ENCODE measurements around the gene KRTAP10-9. TPM values are rescaled to one million over a fixed set of nuclear protein-coding genes. Genes with fewer than 3 reads are reported as not detected.
"Not testable (repeated sequence)": the region's sequence is repeated elsewhere in the genome, so short reads cannot be mapped to it uniquely, and the experiment has no call there.

KRTAP10-9 gene
- total RNA-seq, 1 donor from 2014 or later = not detected

GRCh38 chr21:44619886-44620285 is 7.0 kb upstream of the KRTAP10-9 start:
- H3K36me3 ChIP-seq = no peaks in the 10 kb centered on the region
- H3K4me1 ChIP-seq = no peaks in the 10 kb centered on the region
- TF ChIP-seq POLR2A (IDR thresholded peaks at IDR 0.05) = no peak
- TF ChIP-seq CTCF (IDR thresholded peaks at IDR 0.05) = no peak
- no peak for TF ChIP-seq POLR2AphosphoS5 (IDR thresholded peaks at IDR 0.05; ENCODE audit: insufficient read depth in 1 of 2, low read depth in 1 of 2)
- intact Hi-C loops (cut with DNase I) = no loop called here
- H3K27ac ChIP-seq = no peak overlapping the region
- peaks cover 6% of the 10 kb centered on the region for H3K9me3 ChIP-seq
- no peak overlapping the region for H3K4me3 ChIP-seq
- H3K27me3 ChIP-seq = no peaks in the 10 kb centered on the region
- no peak for DNase-seq (ENCODE audit: extremely low spot score in 2 of 2)

GRCh38 chr21:44623575-44623974 is 3.3 kb upstream of the KRTAP10-9 start:
- Histone ChIP-seq H3K27ac (no peak overlapping the region), H3K4me1 (no peaks in the 10 kb centered on the region), H3K4me3 (no peak overlapping the region), H3K36me3 (no peaks in the 10 kb centered on the region), H3K27me3 (no peaks in the 10 kb centered on the region), H3K9me3 (peaks cover 6% of the 10 kb centered on the region)
- intact Hi-C loops (cut with DNase I) = no loop called here
- TF ChIP-seq POLR2A (IDR thresholded peaks at IDR 0.05) (no peak), CTCF (IDR thresholded peaks at IDR 0.05) (no peak), POLR2AphosphoS5 (IDR thresholded peaks at IDR 0.05; ENCODE audit: insufficient read depth in 1 of 2, low read depth in 1 of 2) (no peak)
- no peak for DNase-seq (ENCODE audit: extremely low spot score in 2 of 2)

DNA sequence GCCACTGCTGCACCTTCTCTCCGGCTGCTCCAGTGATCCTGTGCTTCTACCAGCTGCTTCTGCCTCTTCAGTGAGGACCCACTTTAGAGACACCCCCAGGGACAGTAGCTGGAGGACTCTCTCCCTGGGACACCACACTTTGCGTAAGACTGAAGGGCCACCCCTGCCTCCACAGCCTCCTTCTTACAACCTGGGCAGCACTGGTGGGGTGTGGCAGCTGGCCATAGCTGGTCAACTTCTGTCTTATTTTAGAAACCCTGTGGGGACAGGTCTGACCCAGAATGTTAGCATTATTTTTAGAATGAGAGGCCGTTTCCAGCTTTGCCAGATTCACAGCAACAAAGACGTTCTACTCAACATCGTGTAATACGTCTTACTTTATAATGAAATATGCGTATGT is 1.1 kb upstream of the KRTAP10-9 start:
- H3K27ac ChIP-seq = no peak overlapping the region
- H3K9me3 ChIP-seq = peaks cover 6% of the 10 kb centered on the region
- H3K4me3 ChIP-seq = no peak overlapping the region
- H3K36me3 ChIP-seq = no peaks in the 10 kb centered on the region
- TF ChIP-seq POLR2A (IDR thresholded peaks at IDR 0.05) = no peak
- no peak for TF ChIP-seq POLR2AphosphoS5 (IDR thresholded peaks at IDR 0.05; ENCODE audit: insufficient read depth in 1 of 2, low read depth in 1 of 2)
- no peak for TF ChIP-seq CTCF (IDR thresholded peaks at IDR 0.05)
- intact Hi-C loops (cut with DNase I) = no loop called here
- no peaks in the 10 kb centered on the region for H3K4me1 ChIP-seq
- H3K27me3 ChIP-seq = no peaks in the 10 kb centered on the region
- peak in 1 of 2 donors; percentile 44 for DNase-seq (ENCODE audit: extremely low spot score in 2 of 2)

DNA sequence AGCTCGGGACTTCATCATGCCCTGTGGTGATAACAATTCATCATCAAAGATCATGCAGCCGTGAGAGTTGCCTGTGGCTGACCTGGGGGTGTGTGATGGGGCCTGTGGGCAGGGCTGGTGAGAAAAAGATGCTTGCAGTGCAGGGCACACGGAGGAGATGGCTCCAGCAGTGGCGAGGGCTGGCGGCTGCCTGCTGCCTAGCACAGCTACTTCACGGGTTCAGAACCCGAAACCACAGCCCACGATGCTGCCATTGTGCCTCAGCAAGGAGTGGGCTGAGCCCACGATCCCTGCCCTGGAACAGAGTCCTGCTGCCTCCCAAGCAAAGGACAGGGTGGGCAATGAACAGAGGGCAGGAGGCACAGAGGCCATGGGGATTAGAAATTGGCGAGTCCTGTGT is 631 bp upstream of the KRTAP10-9 start:
- H3K27ac ChIP-seq = no peak overlapping the region
- no peaks in the 10 kb centered on the region for H3K4me1 ChIP-seq
- no peak overlapping the region for H3K4me3 ChIP-seq
- intact Hi-C loops (cut with DNase I) = no loop called here
- peaks cover 6% of the 10 kb centered on the region for H3K9me3 ChIP-seq
- no peaks in the 10 kb centered on the region for H3K27me3 ChIP-seq
- DNase-seq (ENCODE audit: extremely low spot score in 2 of 2) = no peak
- TF ChIP-seq POLR2A (IDR thresholded peaks at IDR 0.05) = no peak
- TF ChIP-seq POLR2AphosphoS5 (IDR thresholded peaks at IDR 0.05; ENCODE audit: insufficient read depth in 1 of 2, low read depth in 1 of 2) = no peak
- TF ChIP-seq CTCF (IDR thresholded peaks at IDR 0.05) = no peak
- H3K36me3 ChIP-seq = no peaks in the 10 kb centered on the region

- H3K27me3 ChIP-seq; H3K27ac ChIP-seq; H3K4me1 ChIP-seq; H3K36me3 ChIP-seq; H3K4me3 ChIP-seq; intact Hi-C loops (cut with DNase I); H3K9me3 ChIP-seq: not testable (repeated sequence)
- peak in 1 of 2 donors; percentile 29 for DNase-seq (ENCODE audit: extremely low spot score in 2 of 2)
Measured at GRCh38 chr21:44627181-44627822, 409 bp downstream of the KRTAP10-9 start.

- H3K36me3 ChIP-seq; intact Hi-C loops (cut with DNase I); H3K4me1 ChIP-seq; H3K9me3 ChIP-seq; H3K27me3 ChIP-seq; H3K27ac ChIP-seq; H3K4me3 ChIP-seq: not testable (repeated sequence)
- DNase-seq (ENCODE audit: extremely low spot score in 2 of 2) = peak in 1 of 2 donors; percentile 58
Measured at GRCh38 chr21:44627831-44628233, 939 bp downstream of the KRTAP10-9 start.

All from vagina (tissue), 2 donors.